Mucosa of gallbladder (tissue), 1 donor: Measurements from ENCODE around the gene CCR6. TPM values are rescaled to one million over a fixed set of nuclear protein-coding genes. Genes with fewer than 3 reads are reported as not detected.
"Not testable (repeated sequence)": the region's sequence is repeated elsewhere in the genome, so short reads cannot be mapped to it uniquely, and the experiment has no call there.

ENCODE experiments used
- DNase-seq: peaks from one replicate; pipeline ENCODE4 v3.0.0-alpha.2; 2020; ENCODE audit warnings: low spot score
- total RNA-seq: library from RNA; stranded (reverse); gene quantifications from one replicate; pipeline ENCODE4 v1.2.1, GENCODE V29; 2021
- donor health status: DM: no; HTN: no; CAD: no.

Gene CCR6
- total RNA-seq, result 1.3 TPM

DNA sequence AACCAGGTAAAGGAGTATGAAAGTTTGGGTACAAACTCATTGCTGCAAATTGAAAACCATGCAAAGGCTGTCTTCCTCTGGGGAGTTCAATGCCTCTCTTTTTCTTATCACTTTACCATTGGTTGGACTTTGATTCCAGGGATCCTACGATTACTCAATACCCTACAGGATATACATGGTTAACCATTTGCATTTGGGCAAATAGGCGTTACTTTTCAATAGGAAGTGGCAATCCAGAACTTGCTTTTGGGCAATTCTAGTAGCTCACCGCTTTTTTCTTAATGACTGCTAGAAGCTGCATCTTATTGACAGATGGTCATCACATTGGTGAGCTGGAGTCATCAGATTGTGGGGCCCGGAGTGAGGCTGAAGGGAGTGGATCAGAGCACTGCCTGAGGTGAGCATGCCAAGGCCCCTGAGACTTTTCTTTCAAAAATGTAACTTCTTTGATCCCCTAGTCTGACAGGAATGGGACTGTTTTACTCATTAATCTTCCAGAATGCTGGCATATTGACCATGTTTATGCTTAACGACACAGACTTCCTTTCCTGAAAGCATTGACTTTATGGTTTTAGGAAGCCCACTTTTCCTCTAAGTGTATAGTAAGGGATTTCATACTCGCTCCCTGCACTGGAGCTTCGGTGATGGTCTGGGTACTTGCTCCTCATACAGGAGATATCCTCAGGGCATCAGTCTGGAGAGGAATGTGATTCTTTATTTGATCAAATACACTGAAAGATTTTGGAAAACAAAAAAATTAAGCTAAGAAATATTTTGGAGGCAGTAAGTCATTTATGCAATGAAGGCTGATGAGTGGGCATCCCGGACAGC is at the start of gene CCR6:
Gene CCR6 (plus strand): TSS at position 270 of the 831 bp plus-strand sequence. CDS start 13,039 bp downstream, outside the sequence.
- no peak for DNase-seq

DNA sequence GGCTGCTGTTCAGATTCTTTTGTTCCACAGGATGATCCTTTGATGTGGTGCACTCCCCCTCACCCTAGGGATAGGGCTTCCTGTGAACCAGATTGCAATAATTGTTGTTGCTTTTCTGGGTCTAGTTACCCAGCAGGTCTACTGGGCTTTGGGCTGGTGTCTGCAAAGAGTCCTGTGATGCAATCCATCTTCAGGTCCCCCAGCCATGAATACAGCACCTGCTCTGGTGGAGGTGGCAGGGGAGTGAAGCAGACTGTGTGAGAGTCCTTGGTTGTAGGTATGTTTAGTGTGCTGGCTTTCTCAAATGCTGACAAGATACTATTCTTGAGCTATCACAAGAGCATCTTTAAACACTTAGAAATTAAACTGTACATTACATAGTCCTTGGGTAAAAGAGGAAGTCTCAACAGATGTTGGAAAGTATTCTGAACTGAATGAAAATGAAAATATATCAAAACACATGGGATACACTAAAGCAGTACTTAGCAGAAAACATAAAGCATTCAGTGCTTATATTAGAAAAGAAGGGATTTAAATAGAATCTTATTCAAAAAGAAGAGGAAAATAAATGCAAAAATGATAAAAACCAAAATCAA is 49.1 kb upstream of the CCR6 start:
- DNase-seq, result no peak

DNA sequence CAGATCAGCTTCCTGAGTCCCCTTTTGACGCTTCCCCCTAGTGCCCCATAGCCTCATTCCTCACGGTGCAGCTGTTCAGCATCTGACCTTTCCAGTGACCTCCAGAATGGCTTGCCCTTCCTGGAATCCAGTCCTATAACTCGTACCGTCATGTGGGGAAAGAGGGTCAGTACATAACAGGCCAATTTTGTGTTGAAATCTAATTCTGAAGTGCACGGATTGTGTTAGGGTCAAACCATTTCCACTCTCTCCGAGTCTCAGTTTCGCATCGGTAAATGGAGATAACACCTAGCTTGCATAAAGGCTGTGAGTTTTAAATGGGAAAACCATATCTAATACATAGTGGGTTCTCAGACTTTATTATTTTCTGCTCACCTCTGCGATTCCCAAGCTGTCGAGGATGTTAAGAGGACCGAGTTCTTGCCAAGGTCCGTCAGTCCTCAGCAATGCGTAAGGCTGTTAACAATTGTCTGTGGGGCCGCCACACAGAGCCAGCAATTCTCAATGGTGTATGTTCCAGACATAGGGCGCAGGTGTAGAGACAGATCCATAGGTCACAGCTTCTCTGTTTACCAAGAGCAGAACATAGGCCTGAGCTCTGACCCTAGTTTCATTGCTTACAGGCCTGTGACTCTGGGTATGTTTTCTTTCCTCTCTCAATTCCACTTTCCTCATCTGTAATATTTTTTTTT is 45.5 kb upstream of the CCR6 start:
- DNase-seq, result no peak

DNA sequence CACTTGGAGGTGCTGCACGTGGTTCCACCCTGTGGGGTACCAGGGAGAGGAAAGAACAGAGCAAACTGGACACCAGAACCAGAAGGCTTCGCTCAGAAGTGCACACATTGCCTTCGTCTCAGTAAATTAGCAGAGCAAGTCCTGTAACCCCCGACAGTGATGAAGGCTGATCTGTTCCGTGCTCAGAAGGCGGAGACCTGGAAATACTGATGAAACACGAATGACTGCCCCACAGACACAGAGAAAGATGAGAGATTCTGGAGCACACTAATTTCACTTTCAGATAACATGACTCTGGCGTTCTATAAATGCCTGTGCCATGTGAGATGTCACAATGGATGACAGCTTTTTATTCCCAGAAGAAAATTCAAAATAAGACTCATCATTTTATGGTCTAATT is 44.2 kb upstream of the CCR6 start:
- DNase-seq, result no peak

DNA sequence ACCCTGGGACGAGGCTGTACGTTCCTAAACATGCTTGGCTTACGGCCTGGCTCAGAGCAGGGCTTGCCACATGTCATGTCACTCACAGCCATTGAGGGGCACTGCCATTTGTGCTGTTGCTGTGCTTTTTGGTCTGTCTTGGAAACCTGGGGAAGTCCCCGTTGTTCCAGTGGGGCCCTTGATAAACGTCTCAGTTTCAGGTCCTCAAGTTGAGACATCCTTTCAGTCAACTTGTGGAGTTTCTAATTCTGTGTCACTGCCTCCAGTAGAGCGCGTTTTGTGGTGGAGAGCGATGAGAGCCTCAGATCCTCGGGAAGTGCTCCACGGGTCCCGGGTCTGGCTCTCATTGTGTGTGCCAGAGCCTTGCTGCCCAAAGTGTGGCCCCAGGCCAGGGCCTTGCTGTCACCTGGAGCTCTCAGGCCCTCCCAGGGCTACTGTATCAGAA is 43.0 kb upstream of the CCR6 start:
- no peak for DNase-seq

DNA sequence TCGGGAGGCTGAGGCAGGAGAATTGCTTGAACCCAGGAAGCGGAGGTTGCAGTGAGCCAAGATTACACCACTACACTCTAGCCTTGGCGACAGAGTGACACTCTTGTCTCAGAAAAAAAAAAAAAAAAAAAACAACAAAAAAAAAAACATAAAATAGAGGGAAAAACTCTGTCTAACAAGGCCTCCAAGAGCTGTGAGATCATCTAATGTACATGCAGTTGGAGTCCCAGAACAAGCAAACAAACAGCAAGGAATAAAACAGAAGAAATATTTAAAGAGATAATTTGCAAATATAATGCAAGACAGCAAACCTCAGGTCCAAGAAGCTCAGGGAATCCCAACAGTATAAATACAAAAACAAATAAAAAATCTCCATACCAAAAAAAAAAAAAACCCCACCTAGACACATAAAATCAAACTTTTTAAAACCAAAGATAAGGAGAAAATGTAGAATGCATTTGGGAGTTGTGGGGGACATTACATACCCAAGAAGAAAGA is 35.0 kb upstream of the CCR6 start:
- DNase-seq, result no peak

DNA sequence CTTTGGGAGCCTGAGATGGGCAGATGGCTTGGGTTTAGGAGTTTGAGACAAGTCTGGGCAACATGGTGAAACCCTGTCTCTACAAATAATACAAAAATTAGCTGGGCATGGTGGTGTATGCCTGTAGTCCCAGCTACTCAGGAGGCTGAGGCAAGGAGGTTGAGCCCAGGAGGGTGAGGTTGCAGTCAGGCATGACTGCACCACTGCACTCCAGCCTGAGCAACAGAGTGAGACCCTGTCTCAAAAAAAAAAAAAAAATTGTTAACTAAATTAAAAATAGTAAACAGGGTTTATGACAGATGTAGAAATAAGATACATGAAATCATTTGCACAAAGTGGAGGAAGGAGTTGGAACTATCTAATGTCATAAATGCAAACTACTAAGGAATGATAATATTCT is 34.2 kb upstream of the CCR6 start:
- not testable (repeated sequence) for DNase-seq

DNA sequence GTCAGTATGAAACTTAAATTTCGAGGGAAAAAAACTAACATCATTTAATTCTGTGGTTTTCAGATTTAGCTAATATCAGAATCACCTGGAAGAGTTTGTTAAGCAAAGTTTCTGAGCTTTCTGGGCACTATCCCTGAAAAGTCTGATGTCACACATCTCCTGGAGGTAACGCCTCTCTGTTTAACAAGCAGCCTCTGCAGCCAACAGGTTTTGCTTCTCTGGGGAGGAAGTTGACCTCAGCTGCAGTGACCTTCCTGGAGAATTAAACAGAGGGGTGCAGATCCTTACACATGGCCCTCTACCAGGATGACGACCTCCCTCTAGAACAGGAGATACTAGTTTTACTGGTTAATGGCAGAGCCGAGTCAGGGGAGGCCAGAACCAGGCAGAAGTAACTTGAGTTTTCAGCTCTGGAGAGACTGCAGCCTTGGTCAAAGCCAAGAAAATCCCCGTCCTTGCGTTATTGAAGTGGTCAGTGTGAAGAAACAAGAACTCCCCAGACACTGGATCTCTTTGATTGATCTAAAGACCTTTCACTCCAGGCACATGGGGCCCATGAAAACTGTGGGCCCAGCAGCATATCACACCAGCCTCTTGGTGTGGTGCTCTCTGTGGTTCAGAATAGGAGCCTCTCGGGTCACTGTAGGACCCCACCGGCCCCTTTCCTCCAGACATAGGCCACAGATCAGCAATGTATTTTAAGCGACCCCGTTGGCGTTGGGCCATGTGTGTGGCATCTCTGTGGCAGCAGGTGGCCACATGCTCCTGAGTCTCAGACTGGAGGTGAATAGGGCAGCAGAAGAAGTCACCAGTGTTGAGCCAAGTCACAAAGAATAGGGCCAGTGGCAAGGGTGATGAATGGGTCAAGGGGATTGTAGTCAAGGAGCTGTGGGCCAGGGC is 33.4 kb upstream of the CCR6 start:
- no peak for DNase-seq

DNA sequence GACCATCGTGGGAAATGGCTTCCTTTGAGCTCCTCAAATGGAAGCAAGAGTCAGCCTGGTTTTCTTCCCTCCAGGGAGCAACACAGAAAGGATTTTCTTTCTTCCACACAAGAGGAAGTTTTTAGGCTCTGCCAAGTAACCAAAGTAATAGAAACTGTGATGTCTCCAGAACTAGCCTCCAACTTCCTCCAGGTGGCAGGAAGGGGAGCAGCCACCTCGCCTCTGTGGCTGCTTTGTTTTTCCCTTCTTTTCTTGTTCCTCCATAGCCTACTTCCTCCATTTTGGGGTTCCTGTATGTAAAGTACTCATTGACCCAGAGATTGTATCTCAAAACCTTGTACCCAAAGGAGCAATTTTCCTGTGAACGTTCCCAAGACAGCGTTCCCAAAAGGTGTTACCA is 32.7 kb upstream of the CCR6 start:
- no peak for DNase-seq

DNA sequence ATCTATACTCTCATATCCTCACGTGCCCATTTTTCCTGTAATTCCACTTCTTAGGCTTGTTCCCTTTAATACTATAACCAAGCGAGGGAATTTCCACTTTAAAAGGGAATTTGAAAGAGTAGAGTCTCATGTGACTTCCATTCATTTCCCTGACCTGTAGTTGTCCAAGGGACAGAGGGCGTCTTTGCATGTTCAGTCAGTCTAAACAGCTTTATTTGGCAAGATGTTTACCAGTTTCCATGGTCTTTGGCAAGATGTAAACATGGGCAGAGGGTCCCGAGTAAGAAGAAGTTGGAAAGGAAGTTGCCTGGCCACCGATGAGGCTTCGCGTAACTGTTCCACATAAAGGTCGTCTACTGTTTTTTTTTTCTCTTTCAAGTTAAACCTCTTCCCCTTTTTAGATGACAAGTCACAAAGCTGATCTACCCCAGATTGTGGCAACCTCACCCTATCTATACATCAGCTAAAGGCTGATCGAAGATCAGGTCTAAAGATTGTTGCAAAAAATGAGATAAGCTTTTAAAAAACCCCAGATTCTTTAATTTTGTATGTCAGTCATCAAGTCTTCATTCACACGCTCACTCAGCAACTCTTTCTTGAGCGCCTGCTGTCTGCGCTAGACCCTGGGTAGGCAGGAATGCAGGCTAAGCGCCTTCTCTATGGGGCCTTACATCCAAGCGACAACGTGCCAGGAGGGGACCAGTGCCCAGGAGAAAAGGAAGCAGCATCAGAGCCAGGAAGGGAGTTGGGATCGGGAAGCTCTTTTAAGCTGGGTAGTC is 31.7 kb upstream of the CCR6 start:
- no peak for DNase-seq

DNA sequence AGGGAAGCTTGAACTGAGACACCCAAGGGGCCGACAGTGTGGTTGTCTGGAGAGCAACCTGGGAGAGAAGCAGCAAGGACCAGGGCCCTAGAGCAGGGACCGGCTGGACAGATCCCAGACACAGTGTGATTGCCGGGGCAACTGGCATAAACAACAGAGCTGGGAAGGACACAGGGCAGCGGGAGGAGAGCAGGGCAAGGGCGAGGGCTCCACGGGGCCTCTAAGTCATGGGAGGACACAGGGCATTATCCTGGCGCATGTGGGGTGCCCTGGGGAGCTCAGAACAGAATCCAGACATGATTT is 31.1 kb upstream of the CCR6 start:
- DNase-seq, result no peak

DNA sequence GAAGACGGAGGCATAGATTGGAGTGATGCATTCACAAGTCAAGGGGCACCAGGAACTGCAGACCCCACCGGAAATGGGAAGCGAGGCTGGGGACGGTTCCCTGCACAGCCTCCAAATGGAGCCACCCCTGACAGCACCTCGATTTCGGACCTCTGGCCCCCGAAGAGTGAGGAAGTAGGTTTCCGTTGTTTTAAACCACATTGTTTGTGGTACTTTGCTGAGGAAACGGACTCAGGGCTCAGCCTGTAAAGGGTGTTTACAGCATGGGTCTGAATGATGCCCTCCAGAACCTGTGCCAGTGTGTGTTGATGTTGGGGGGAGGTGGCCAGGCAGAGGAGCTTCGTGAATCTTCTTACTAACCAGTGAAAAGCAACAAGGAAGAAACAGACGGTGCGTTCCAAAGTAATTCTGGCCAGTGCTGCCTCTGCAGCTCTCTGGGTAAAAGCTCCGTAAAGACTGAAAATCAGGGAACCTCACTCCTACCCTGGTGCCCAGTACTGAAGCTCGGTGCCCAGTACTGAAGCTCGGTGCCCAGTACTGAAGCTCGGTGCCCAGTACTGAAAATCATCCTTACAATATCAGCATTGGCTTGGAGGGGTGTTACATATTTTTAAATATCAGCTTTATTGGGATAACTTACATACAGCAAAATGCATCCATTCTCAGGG is 30.1 kb upstream of the CCR6 start:
- DNase-seq, result no peak

DNA sequence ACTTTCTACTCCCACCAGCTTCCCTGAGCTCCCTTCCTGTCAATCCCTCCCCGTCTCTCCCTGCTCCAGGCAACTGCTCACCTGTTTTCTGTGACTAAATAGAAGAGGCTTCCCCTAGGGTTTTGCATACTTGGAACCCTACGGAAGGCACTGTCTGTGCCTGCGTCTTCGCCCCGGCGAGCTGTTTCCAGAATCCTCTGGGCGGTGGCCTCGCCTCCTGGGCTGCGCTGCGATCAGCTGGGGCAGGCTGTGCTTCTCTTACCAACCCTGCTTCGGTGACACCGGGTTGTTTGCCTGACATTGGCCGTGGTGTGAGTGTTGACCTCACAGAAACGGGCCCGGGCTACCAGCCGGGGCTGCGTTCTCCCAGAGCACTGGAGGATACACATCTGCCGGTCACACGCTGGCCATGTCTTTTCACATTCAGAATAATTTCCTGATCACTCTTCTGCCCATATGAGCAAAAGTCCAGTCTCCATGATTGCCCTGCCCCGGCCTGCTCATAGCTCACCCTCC is 29.4 kb upstream of the CCR6 start:
- DNase-seq, result no peak

DNA sequence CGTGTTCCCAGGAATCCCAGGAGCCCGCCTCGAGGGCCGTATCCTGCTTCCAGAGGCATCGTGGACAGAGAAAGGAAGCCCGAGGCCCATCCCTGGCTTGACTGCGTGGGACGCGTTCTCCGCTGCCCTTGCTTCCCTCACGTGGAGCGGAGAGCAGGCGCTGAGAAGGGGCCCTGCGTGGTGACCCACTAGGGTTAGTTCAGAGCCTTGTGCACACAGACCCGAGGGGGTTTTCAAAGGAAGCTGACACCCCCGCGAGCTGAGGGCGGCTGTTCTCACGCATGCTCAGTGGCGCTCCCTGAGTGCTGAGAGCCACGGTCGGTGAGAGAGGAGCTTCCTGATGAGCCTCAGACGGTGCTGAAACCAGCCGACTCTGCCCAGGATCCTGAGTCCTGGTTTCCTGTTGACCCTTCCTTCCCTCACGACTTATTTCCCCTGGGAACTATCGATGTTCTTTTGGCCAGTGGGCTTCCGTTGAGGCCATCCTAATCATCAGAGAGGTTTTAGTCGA is 28.9 kb upstream of the CCR6 start:
- DNase-seq, result no peak

DNA sequence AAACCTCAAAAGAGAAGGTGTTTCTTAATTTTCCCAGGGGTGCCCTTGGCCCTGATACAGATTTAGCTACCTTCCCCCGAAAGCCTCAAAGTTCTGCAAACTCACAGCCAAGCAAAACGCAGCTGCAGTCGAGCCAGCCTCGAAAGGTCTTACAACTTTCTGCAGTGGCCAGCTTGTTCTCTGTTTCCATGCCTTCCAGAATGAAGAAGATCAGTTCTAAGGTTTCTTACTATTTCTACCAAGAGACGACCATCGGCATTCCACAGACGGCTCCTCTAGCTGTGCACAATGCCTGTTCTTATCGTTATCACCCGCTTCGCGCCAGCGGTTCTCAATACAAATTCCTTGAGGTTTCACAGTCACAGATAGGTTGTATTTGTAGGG is 28.5 kb upstream of the CCR6 start:
- DNase-seq, result no peak

DNA sequence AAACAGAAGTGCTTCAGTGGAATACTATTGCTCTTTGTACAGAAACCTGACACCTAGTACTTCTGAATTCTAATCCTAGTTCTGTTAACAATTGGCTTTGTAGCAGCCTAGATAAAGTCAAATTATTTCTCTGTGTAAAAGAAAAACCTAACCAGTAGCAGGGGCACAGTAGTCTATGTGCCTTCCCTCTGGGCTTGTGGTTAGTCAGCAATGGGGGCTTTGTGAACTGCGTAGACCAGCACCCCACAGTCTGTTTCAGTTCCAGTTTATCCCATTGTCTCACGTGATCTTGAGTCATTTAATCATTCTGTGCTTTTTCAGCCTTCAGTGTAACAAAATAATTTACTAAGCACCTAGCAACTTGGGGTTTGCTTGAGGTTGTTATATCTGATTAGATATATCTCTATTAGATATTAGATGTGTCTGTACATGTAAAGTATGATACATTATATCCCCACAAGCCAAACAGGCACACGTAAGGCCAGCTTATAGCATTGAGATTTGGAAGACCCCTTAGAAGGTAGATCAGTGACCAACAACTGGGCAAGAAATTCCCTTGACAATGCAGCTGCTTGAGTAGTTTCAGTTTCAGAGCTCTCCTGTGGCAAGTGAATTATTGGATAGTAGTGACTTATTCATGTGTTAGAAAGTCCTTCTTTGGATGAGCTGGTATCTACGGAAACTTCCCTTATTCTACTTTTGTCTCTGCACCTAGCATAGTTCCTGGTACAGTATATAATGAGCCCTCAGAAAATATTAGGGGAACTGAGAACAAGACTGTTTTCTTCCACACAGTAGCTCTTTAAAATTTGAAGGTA is 27.9 kb upstream of the CCR6 start:
- no peak for DNase-seq

DNA sequence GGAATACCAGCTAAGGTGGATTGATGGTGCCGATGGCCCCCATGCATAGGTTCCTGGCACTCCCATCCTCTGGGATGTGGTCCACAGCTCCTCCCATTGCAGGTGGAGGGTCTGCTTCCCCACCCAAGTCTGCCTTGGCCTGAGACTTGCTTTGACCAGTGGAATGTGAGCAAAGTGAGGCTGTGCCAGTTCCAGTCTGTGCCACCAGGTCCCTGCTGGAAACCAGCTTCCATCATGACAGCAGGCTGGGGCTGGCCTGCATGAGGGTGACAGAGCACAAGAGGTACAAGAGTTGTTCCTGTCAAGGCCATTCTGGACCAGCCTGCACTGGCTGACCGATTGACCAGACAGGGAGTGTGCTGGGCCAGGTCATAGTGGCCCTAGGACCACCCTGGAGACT is 27.0 kb upstream of the CCR6 start:
- no peak for DNase-seq

DNA sequence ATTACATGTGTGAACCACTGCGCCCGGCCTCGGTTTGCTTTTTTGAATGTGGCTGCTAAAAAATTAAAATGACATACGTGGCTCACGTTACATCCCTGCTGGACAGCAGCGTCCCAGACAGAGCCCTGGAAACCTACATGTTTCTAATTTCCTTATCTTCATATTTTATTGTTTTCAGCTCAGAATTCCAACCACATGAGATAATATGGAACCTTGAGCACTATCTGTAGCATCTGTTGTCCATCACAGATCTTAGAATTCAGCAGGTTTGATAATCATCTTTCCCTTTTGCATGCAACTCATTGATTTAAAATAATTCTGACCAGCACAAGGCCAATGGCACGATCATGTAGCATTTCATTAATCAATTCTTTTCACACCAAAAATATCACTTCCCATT is 25.9 kb upstream of the CCR6 start:
- DNase-seq, result no peak

DNA sequence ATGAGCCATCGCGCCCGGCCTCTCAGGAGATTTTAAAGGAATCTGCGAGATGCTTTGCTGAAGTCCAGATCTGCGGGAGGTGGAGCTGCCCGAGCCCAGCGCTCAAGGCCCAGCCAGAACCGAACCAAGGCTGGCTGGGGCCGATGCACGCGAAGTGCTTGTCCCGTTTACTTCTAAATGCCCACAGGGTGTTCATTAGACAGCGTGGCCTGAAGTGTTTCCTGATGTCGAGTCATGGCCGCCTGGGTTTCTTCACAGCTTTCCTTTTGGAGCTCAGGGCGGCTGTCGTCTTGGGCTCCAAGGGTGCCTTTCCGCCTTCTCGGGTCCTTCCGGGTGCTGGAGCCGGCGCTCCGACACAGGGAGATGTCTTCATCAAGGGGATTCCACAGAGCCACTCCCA is 25.1 kb upstream of the CCR6 start:
- peak; percentile 7 for DNase-seq
